GM19099 (cell line): Measurements from ENCODE around the gene PAN3.
A peak's percentile ranks its signal among the peaks of the same experiment; 100 is the strongest.

ENCODE experiments used
- POLR2A ChIP-seq: IDR thresholded peaks from 3 replicates; pipeline ENCODE4 v1.6.1; 2011; ENCODE audit warnings: low read depth; ENCODE audit not compliant: insufficient read length; ENCODE audit errors: extremely low read depth

PAN3 gene

GRCh38 chr13:28138012-28138755 lies at the start of gene PAN3:
TSS of gene PAN3 (plus strand) at chr13:28138545. CDS start at chr13:28138658, 113 bp downstream.
- peak; percentile 80 for TF ChIP-seq POLR2A

GRCh38 chr13:28089065-28089464 lies 49.3 kb upstream of the PAN3 start:
- TF ChIP-seq POLR2A, result no peak

GRCh38 chr13:28092431-28092830 lies 45.9 kb upstream of the PAN3 start:
- TF ChIP-seq POLR2A, result no peak

GRCh38 chr13:28093881-28094280 lies 44.5 kb upstream of the PAN3 start:
- TF ChIP-seq POLR2A, result no peak

GRCh38 chr13:28094306-28094705 lies 44.0 kb upstream of the PAN3 start:
- TF ChIP-seq POLR2A, result no peak

- TF ChIP-seq POLR2A, result no peak
Measured at GRCh38 chr13:28097503-28097902, 40.8 kb upstream of the PAN3 start.

- TF ChIP-seq POLR2A, result no peak
Measured at GRCh38 chr13:28099396-28100149, 38.8 kb upstream of the PAN3 start.

GRCh38 chr13:28100150-28101121 lies 37.9 kb upstream of the PAN3 start, which contains the start of gene FLT3:
TSS of gene FLT3 (minus strand) at chr13:28100576. CDS start at chr13:28100510, 66 bp downstream.
- TF ChIP-seq POLR2A, result no peak

GRCh38 chr13:28106976-28107375 lies 31.4 kb upstream of the PAN3 start:
- TF ChIP-seq POLR2A, result no peak

- no peak for TF ChIP-seq POLR2A
Measured at GRCh38 chr13:28110414-28110813, 27.9 kb upstream of the PAN3 start.

GRCh38 chr13:28116736-28117135 lies 21.6 kb upstream of the PAN3 start:
- TF ChIP-seq POLR2A, result no peak

- TF ChIP-seq POLR2A, result no peak
Measured at GRCh38 chr13:28117689-28118377, 20.5 kb upstream of the PAN3 start.

GRCh38 chr13:28120317-28120716 lies 18.0 kb upstream of the PAN3 start:
- TF ChIP-seq POLR2A, result no peak

GRCh38 chr13:28121224-28121623 lies 17.1 kb upstream of the PAN3 start:
- TF ChIP-seq POLR2A, result no peak
